Keratinocyte (primary cell): ENCODE results near the gene XYLB. TPM values are rescaled to one million over a fixed set of nuclear protein-coding genes. Genes with fewer than 3 reads are reported as not detected.

ENCODE experiments used
- DNase-seq: peaks from one replicate; pipeline ENCODE4 v3.0.0-alpha.2; 2011; ENCODE audit warnings: low read depth, missing footprints, low spot score
- FAIRE-seq: peaks from 2 replicates; lab custom pipeline; 2011; peaks lifted over from hg19 to GRCh38; lab: Jason Lieb, UNC
- H2AFZ ChIP-seq: 2 replicates; pipeline ENCODE4 v1.6.0; 2012; ENCODE audit warnings: low read length, control low read depth, inconsistent platforms; ENCODE audit not compliant: control insufficient read depth
- H3K27ac ChIP-seq: 2 replicates; pipeline ENCODE4 v1.5.1; 2011; ENCODE audit warnings: low read length; ENCODE audit not compliant: control insufficient read depth, insufficient read depth
- H3K27me3 ChIP-seq: 3 replicates; pipeline ENCODE4 v1.6.0; 2011; ENCODE audit warnings: low read length; ENCODE audit not compliant: control insufficient read depth, insufficient read depth; ENCODE audit errors: extremely low read depth
- H3K36me3 ChIP-seq, 2 experiments: 2 replicates in 1 of 2; 3 replicates in 1 of 2; pipeline ENCODE4 v1.5.1; 2011; ENCODE audit warnings: low read length in 2 of 2, mild to moderate bottlenecking in 1 of 2; ENCODE audit not compliant: control insufficient read depth in 2 of 2, insufficient read depth in 2 of 2; ENCODE audit errors: extremely low read depth in 1 of 2
- H3K4me1 ChIP-seq: 3 replicates; pipeline ENCODE4 v1.5.1; 2011; ENCODE audit warnings: low read length; ENCODE audit not compliant: control insufficient read depth, insufficient read depth; ENCODE audit errors: extremely low read depth
- H3K4me2 ChIP-seq: 3 replicates; pipeline ENCODE4 v1.6.0; 2011; ENCODE audit warnings: low read depth, low read length; ENCODE audit not compliant: control insufficient read depth, insufficient read depth; ENCODE audit errors: extremely low read depth
- H3K4me3 ChIP-seq, 3 experiments: fragments of 200-600 bp in 1 of 3; sonication (generic) in 1 of 3; 2 replicates in 2 of 3; 3 replicates in 1 of 3; pipeline ENCODE4 v1.5.1; 2011 to 2016; ENCODE audit warnings: low read length in 3 of 3, mild to moderate bottlenecking in 3 of 3, control low read depth in 2 of 3, inconsistent platforms in 1 of 3, low read depth in 1 of 3, mixed read lengths in 1 of 3, mixed run types in 1 of 3, moderate library complexity in 1 of 3; ENCODE audit not compliant: control insufficient read depth in 2 of 3, insufficient read depth in 2 of 3; ENCODE audit errors: extremely low read depth in 1 of 3
- H3K79me2 ChIP-seq: 2 replicates; pipeline ENCODE4 v1.6.0; 2012; ENCODE audit warnings: low read length; ENCODE audit not compliant: control insufficient read depth, insufficient read depth
- H3K9ac ChIP-seq: 3 replicates; pipeline ENCODE4 v1.6.0; 2011; ENCODE audit warnings: low read length; ENCODE audit not compliant: control insufficient read depth, insufficient read depth; ENCODE audit errors: extremely low read depth
- H3K9me1 ChIP-seq: 3 replicates; pipeline ENCODE4 v1.6.0; 2011; ENCODE audit warnings: low read length; ENCODE audit not compliant: control insufficient read depth, insufficient read depth; ENCODE audit errors: extremely low read depth
- H3K9me3 ChIP-seq: 2 replicates; pipeline ENCODE4 v1.5.1; 2012; ENCODE audit warnings: low read depth, low read length; ENCODE audit not compliant: control insufficient read depth
- H4K20me1 ChIP-seq: 3 replicates; pipeline ENCODE4 v1.6.0; 2011; ENCODE audit warnings: low read length; ENCODE audit not compliant: control insufficient read depth, insufficient read depth; ENCODE audit errors: extremely low read depth
- CTCF ChIP-seq, 3 experiments: IDR thresholded peaks in 1 of 3; conservative IDR thresholded peaks in 1 of 3; optimal IDR thresholded peaks in 1 of 3; 2 replicates in 2 of 3; 3 replicates in 1 of 3; pipeline versions ENCODE3 to v1.5.1; 2011; ENCODE audit warnings: low read length in 3 of 3, mild to moderate bottlenecking in 3 of 3, moderate library complexity in 2 of 3, control low read depth in 1 of 3, inconsistent platforms in 1 of 3; ENCODE audit not compliant: insufficient read depth in 2 of 3; ENCODE audit errors: extremely low read depth in 1 of 3
- EZH2 ChIP-seq: IDR thresholded peaks from one replicate; pipeline ENCODE4 v1.6.1; 2012; ENCODE audit warnings: inconsistent platforms, mild to moderate bottlenecking, low read length, moderate library complexity
- dilution Hi-C: fragments of 300-500 bp; cut with MboI; formaldehyde crosslinking; loops from one replicate; pipeline ENCODE4 v1.7.0; 2020; ENCODE audit warnings: low sequenced_read_pairs; ENCODE audit not compliant: extremely low pct_ligation_motif_present
- polyA plus RNA-seq, 5 experiments: library from polyadenylated mRNA; depleted of rRNA in 3 of 5; stranded (reverse) in 3 of 5; stranded (forward) in 1 of 5; unstranded in 1 of 5; fragments of >200 nt; gene quantifications; 1 replicate in 1 of 5; 2 replicates in 3 of 5; 3 replicates in 1 of 5; pipeline versions ENCODE4 v1.2.1 to v1.2.3, GENCODE V29; 2011 to 2012; ENCODE audit warnings: missing spikeins in 2 of 5, low read depth in 1 of 5, low replicate concordance in 1 of 5

The XYLB gene
- polyA plus RNA-seq, 1 donor (not counting 4 experiments of a cell fraction or from before 2014, with no cell fraction given), result 1.8 TPM

- peaks cover 2 to 3% of the 10 kb centered on the region in 2 experiments for H3K36me3 ChIP-seq
- no peaks in the 10 kb centered on the region for H3K4me1 ChIP-seq
- no peak overlapping the region for H3K9ac ChIP-seq
- no peaks in the 10 kb centered on the region for H4K20me1 ChIP-seq
- dilution Hi-C loops, result no loop called here
- H3K79me2 ChIP-seq, result no peaks in the 10 kb centered on the region
- H3K4me3 ChIP-seq, result no peak overlapping the region
- no peaks in the 10 kb centered on the region for H3K9me1 ChIP-seq
- no peaks in the 10 kb centered on the region for H3K9me3 ChIP-seq
- FAIRE-seq (no peak), DNase-seq (no peak)
- H2AFZ ChIP-seq, result no peak overlapping the region
- H3K27ac ChIP-seq, result no peak overlapping the region
- H3K4me2 ChIP-seq, result no peak overlapping the region
- TF ChIP-seq CTCF (optimal IDR thresholded peaks at IDR 0.05 in 1 of 3, IDR thresholded peaks at IDR 0.05 in 1 of 3, conservative IDR thresholded peaks at IDR 0.05 in 1 of 3; ENCODE audit: extremely low read depth in 1 of 3, insufficient read depth in 2 of 3, low read length in 3 of 3), result no peak
- no peak for TF ChIP-seq EZH2
- no peaks in the 10 kb centered on the region for H3K27me3 ChIP-seq
Measured at GRCh38 chr3:38382506-38383080, 36.0 kb downstream of the XYLB start.

GRCh38 chr3:38383156-38383875 is 36.7 kb downstream of the XYLB start:
- peaks cover 2% of the 10 kb centered on the region in 2 experiments for H3K36me3 ChIP-seq
- no peak overlapping the region for H3K27ac ChIP-seq
- no peak overlapping the region for H3K4me3 ChIP-seq
- no peaks in the 10 kb centered on the region for H3K27me3 ChIP-seq
- no peaks in the 10 kb centered on the region for H3K79me2 ChIP-seq
- no peaks in the 10 kb centered on the region for H3K9me3 ChIP-seq
- H2AFZ ChIP-seq, result no peak overlapping the region
- no peak overlapping the region for H3K4me2 ChIP-seq
- H3K9me1 ChIP-seq, result no peaks in the 10 kb centered on the region
- FAIRE-seq, result no peak
- dilution Hi-C loops, result no loop called here
- no peak for DNase-seq
- no peak overlapping the region for H3K9ac ChIP-seq
- H4K20me1 ChIP-seq, result no peaks in the 10 kb centered on the region
- H3K4me1 ChIP-seq, result no peaks in the 10 kb centered on the region
- TF ChIP-seq EZH2 (no peak), CTCF (optimal IDR thresholded peaks at IDR 0.05 in 1 of 3, IDR thresholded peaks at IDR 0.05 in 1 of 3, conservative IDR thresholded peaks at IDR 0.05 in 1 of 3; ENCODE audit: extremely low read depth in 1 of 3, insufficient read depth in 2 of 3, low read length in 3 of 3) (no peak)
